Activated CD8-positive, alpha-beta T cell treated with anti-CD3 and anti-CD28 coated beads for 36 hours (primary cell): ENCODE data around the gene DOLPP1. TPM values are rescaled to one million over a fixed set of nuclear protein-coding genes. Genes with fewer than 3 reads are reported as not detected.

Experiments used
- ATAC-seq: fragments of 200-7000 bp; cut with Tn5 transposase; one replicate; pipeline ENCODE4 v1.10.0; 2021; ENCODE audit warnings: mild to moderate bottlenecking, moderate library complexity
- CTCF ChIA-PET: fragments of 350-600 bp; sonication (Branson Sonifier 250); formaldehyde crosslinking; loops from one replicate; lab custom pipeline; 2021; ENCODE audit warnings: antibody characterized with exemption; lab: Charles Lee
- POLR2A ChIA-PET: fragments of 350-600 bp; sonication (Branson Sonifier 250); formaldehyde crosslinking; loops from one replicate; lab custom pipeline; 2021; ENCODE audit warnings: antibody characterized with exemption; lab: Charles Lee
- DNase-seq: peaks from one replicate; pipeline ENCODE4 v3.0.0-alpha.2; 2020
- H3K27ac Mint-ChIP-seq: one replicate; pipeline ENCODE4 v1.8.0; 2021; ENCODE audit warnings: mild to moderate bottlenecking, mixed read lengths
- H3K27me3 Mint-ChIP-seq: one replicate; pipeline ENCODE4 v1.8.0; 2021; ENCODE audit warnings: mixed read lengths
- H3K36me3 Mint-ChIP-seq: one replicate; pipeline ENCODE4 v1.8.0; 2021; ENCODE audit warnings: low read depth, mixed read lengths
- H3K4me1 Mint-ChIP-seq: one replicate; pipeline ENCODE4 v1.8.0; 2021; ENCODE audit warnings: low read depth, mixed read lengths
- H3K4me3 Mint-ChIP-seq: one replicate; pipeline ENCODE4 v1.8.0; 2021; ENCODE audit warnings: mild to moderate bottlenecking, moderate library complexity, mixed read lengths
- H3K9me3 Mint-ChIP-seq: one replicate; pipeline ENCODE4 v1.8.0; 2021; ENCODE audit warnings: mixed read lengths
- CTCF ChIP-seq: fragments of 200-600 bp; IDR thresholded peaks from one replicate; pipeline ENCODE4 v1.8.0; 2022; ENCODE audit warnings: antibody characterized with exemption, mild to moderate bottlenecking
- intact Hi-C: fragments of 100-400 bp; cut with micrococcal nuclease; formaldehyde crosslinking; loops from one replicate; pipeline ENCODE4 v1.10.0; 2022
- total RNA-seq, 2 experiments: library from RNA; stranded (reverse); gene quantifications; one replicate each; pipeline ENCODE4 v1.2.3, GENCODE V29; 2021

The DOLPP1 gene
- total RNA-seq, 2 experiments from 2014 or later, result 12.7 to 15.2 TPM

GRCh38 chr9:129139233-129139992 lies 58.5 kb downstream of the DOLPP1 start:
- ChIA-PET POLR2A (interaction anchor here (0.7 to 2.5 kb wide), 15 partner anchors 23 to 485 kb away, joined by 3 to 9 read pairs (median 4); partner anchors contain the start of gene PTPA), CTCF (interaction anchor here (0.6 to 7.4 kb wide), 52 partner anchors 8 to 641 kb away, joined by 3 to 131 read pairs (median 4); partner anchors contain the start of genes C9orf50, IER5L and NTMT1)
- H3K27ac Mint-ChIP-seq, result peak overlapping the region; percentile 93
- H3K4me1 Mint-ChIP-seq, result peaks cover 42% of the 10 kb centered on the region
- H3K9me3 Mint-ChIP-seq, result no peaks in the 10 kb centered on the region
- H3K27me3 Mint-ChIP-seq, result no peaks in the 10 kb centered on the region
- peak; percentile 86 for DNase-seq
- H3K36me3 Mint-ChIP-seq, result peaks cover 23% of the 10 kb centered on the region
- ATAC-seq, result peak; percentile 51
- peak overlapping the region; percentile 80 for H3K4me3 Mint-ChIP-seq
- TF ChIP-seq CTCF, result peak; percentile 99
- intact Hi-C loops, result loop anchor here (5.0 kb wide), 1 partner anchor 473 kb away; no protein-coding TSS in a partner anchor

GRCh38 chr9:129139993-129140396 lies 59.1 kb downstream of the DOLPP1 start:
- Mint-ChIP-seq H3K9me3 (no peaks in the 10 kb centered on the region), H3K4me3 (peak overlapping the region; percentile 80), H3K36me3 (peaks cover 23% of the 10 kb centered on the region), H3K4me1 (peaks cover 42% of the 10 kb centered on the region), H3K27me3 (no peaks in the 10 kb centered on the region), H3K27ac (peak overlapping the region; percentile 93)
- intact Hi-C loops, result loop anchor here (5.0 kb wide), 1 partner anchor 472 kb away; no protein-coding TSS in a partner anchor
- ChIA-PET POLR2A (interaction anchor here (0.9 to 2.5 kb wide), 10 partner anchors 22 to 485 kb away, joined by 3 to 9 read pairs (median 3); no protein-coding TSS in a partner anchor), CTCF (interaction anchor here (0.6 to 7.4 kb wide), 30 partner anchors 9 to 484 kb away, joined by 3 to 131 read pairs (median 4); partner anchors contain the start of genes C9orf50, IER5L and NTMT1)
- no peak for TF ChIP-seq CTCF
- DNase-seq, result peak; percentile 92
- peak; percentile 91 for ATAC-seq

Other genes starting within 250 kb of the DOLPP1 start
- 10 to 100 TPM; 17.0 to 18.6 TPM for gene KYAT1, start 199.2 kb upstream of the DOLPP1 start, total RNA-seq
- 10 to 100 TPM; 15.1 to 16.2 TPM for gene LRRC8A, start 199.0 kb upstream of the DOLPP1 start, total RNA-seq
- 1 to 10 TPM in 1 of 2 experiments, under 1 TPM in 1; 0.61 to 1.5 TPM for gene PHYHD1, start 160.1 kb upstream of the DOLPP1 start, total RNA-seq
- 1 to 10 TPM; 5.7 TPM for gene DOLK, start 133.5 kb upstream of the DOLPP1 start, total RNA-seq
- gene NUP188, start 133.4 kb upstream of the DOLPP1 start, total RNA-seq, result 100 to 1,000 TPM in 1 of 2 experiments, 10 to 100 TPM in 1; 96.2 to 110 TPM
- 10 to 100 TPM; 49.3 to 50.8 TPM for gene SH3GLB2, start 52.8 kb upstream of the DOLPP1 start, total RNA-seq
- gene MIGA2, start 44.5 kb upstream of the DOLPP1 start, total RNA-seq, result 10 to 100 TPM; 34.6 to 35.8 TPM
- 10 to 100 TPM; 11.8 to 12.7 TPM for gene CRAT, start 29.7 kb downstream of the DOLPP1 start, total RNA-seq
- gene PTPA, start 30.3 kb downstream of the DOLPP1 start, total RNA-seq, result 10 to 100 TPM; 95.3 to 98.5 TPM
- 1 to 10 TPM; 3.7 to 4.1 TPM for gene IER5L, start 97.2 kb downstream of the DOLPP1 start, total RNA-seq